Heart left ventricle (tissue), 16 donors: ENCODE measurements around the gene SLC6A3. TPM values are rescaled to one million over a fixed set of nuclear protein-coding genes. Genes with fewer than 3 reads are reported as not detected.

Experiments used
- ATAC-seq, 4 donors: fragments of 200-7000 bp; cut with Tn5 transposase; one replicate each; pipeline ENCODE4 v1.9.1; 2020 to 2022; ENCODE audit warnings: moderate library complexity in 4 of 4, mild to moderate bottlenecking in 3 of 4, moderate number of reproducible peaks in 1 of 4
- DNase-seq, 5 donors: peaks; one replicate each; pipeline ENCODE4 v3.0.0-alpha.2; 2020
- H3K27ac ChIP-seq, 12 donors: fragments of 200-600 bp; sonication (generic) in 4 of 12; one replicate each; pipeline versions ENCODE4 v1.5.0 to v1.8.0; 2016 to 2022; ENCODE audit warnings: mild to moderate bottlenecking in 2 of 12
- H3K27me3 ChIP-seq, 9 donors: fragments of 200-600 bp; sonication (generic) in 2 of 9; one replicate each; pipeline versions ENCODE4 v1.5.1 to v1.8.0; 2016 to 2022; ENCODE audit warnings: mild to moderate bottlenecking in 3 of 9
- H3K36me3 ChIP-seq, 9 donors: fragments of 200-600 bp; sonication (generic) in 2 of 9; one replicate each; pipeline versions ENCODE4 v1.5.0 to v1.8.0; 2018 to 2022; ENCODE audit warnings: mild to moderate bottlenecking in 2 of 9
- H3K4me1 ChIP-seq, 12 donors: fragments of 200-600 bp; sonication (generic) in 4 of 12; one replicate each; pipeline versions ENCODE4 v1.5.0 to v1.8.0; 2016 to 2022; ENCODE audit warnings: mild to moderate bottlenecking in 3 of 12
- H3K4me3 ChIP-seq, 12 donors: fragments of 200-600 bp; sonication (generic) in 4 of 12; one replicate each; pipeline versions ENCODE4 v1.5.0 to v1.8.0; 2017 to 2022; ENCODE audit warnings: mild to moderate bottlenecking in 9 of 12, moderate library complexity in 4 of 12
- H3K9me3 ChIP-seq, 12 donors: fragments of 200-600 bp; sonication (generic) in 4 of 12; one replicate each; pipeline versions ENCODE4 v1.5.0 to v1.8.0; 2016 to 2022; ENCODE audit warnings: mild to moderate bottlenecking in 1 of 12
- CTCF ChIP-seq, 12 donors: fragments of 200-600 bp; sonication (generic) in 4 of 12; IDR thresholded peaks; one replicate each; pipeline versions ENCODE4 v1.5.0 to v1.8.0; 2018 to 2022; ENCODE audit warnings: antibody characterized with exemption in 12 of 12, mild to moderate bottlenecking in 5 of 12
- POLR2A ChIP-seq, 2 donors: fragments of 450-650 bp; IDR thresholded peaks; one replicate each; pipeline ENCODE4 v1.6.1; 2017; ENCODE audit warnings: antibody characterized with exemption in 2 of 2, mild to moderate bottlenecking in 2 of 2, moderate library complexity in 2 of 2
- WGBS, 4 donors: extraction: QIAGEN DNeasy Blood & Tissue Kit in 2 of 4; methylation state at CpG; one replicate each; pipeline versions ENCODE4 v1.1.5 to v1.1.7; 2013 to 2018; 5-methylcytosine and 5-hydroxymethylcytosine counted together
- intact Hi-C, 10 donors: fragments of 100-400 bp; cut with DNase I; formaldehyde crosslinking; loops; one replicate each; pipeline versions ENCODE4 v1.11.1 to v1.14.2; 2022
- polyA plus RNA-seq, 2 donors: library from polyadenylated mRNA; stranded (reverse); fragments of 200-250 nt; gene quantifications; one replicate each; pipeline ENCODE4 v1.2.3, GENCODE V29; 2013
- total RNA-seq, 9 donors: library from RNA; depleted of rRNA in 2 of 9; stranded (reverse); fragments of >200 nt in 2 of 9; fragmentation: NEBNext Ultra II Directional in 3 of 9; extraction: Animal tissue kit (Norgen Biotek cat#: 25700) in 3 of 9; gene quantifications; one replicate each; pipeline versions ENCODE4 v1.1.0 to v1.2.4, GENCODE V29; 2016 to 2023
- donor health status: ischemic (EF 13 %, LVEDD 7.1; RV severe dilation, severe dysfunction).
- donor health status: healthy with polysubstance abuse.
- donor health status: DM: no; HTN: yes; CAD: no.
- donor health status: DM: no; HTN: no; CAD: no.
- donor health status: ischemic (EF 25% LVEDD 6.9; RV normal size, moderate dysfunction).
- donor health status: ischemic (EF 25% LVEDD 5.7; RV mildly dilated, moderate dysfunction).
- donor health status: healthy.
- donor health status: DM: yes; HTN: yes; CAD: no.
- donor health status: ischemic (EF 35%, LVEDD 5.7; RV mildly dilated, moderate dysfunction).
- donor health status: nonischemic (EF 11% LVEDD 7.7; RV severe dilation, severe dysfunction).
- donor health status: DM: yes; HTN: yes; CAD: no.
- donor health status: PGD.
- donor health status: ischemic (EF 29% LVEDD 5.4; RV normal size, mild dysfunction).
- donor health status: nonischemic (EF 23%, LVEDD 6.1; RV moderate dilation, normal function).

SLC6A3 gene
- total and polyA plus RNA-seq, 11 donors: 0.06 to 0.29 (median 0.11) TPM; not detected in 7

DNA sequence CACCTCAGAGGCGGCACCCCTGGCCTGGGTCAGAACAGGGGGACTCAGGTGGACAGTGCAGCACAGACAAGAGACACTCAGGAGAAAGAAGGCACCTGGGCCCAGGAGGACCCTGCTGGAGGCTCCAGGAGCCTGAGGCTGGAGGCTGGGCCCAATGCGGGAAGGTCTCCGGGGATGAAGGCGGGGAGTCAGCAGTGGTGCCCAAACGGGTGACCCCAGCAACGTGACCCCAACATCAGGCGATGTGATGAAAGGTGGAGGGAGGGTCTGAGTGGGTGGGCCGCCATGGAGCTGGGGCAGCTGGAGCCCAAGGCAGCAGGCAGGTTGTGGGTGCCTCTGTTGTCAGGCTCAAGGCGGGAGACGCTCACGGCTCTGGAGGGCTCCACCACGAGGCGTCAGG lies 41.0 kb upstream of the SLC6A3 start:
- DNase-seq (no peak), ATAC-seq (no peak)
- WGBS, 4 donors: 93 to 95% (median 95%) methylated on average over 13 of the region's 13 CpGs
- Histone ChIP-seq H3K27ac (no peak overlapping the region), H3K36me3 (peaks cover 0 to 75% (median 44%) of the 10 kb centered on the region in 9 donors), H3K4me3 (no peak overlapping the region), H3K27me3 (no peaks in the 10 kb centered on the region), H3K4me1 (peaks cover 0 to 31% (median 0%) of the 10 kb centered on the region in 12 donors), H3K9me3 (no peaks in the 10 kb centered on the region)
- TF ChIP-seq CTCF (IDR thresholded peaks at IDR 0.05) (no peak), POLR2A (IDR thresholded peaks at IDR 0.05) (no peak)
- intact Hi-C loops: loop anchor here in 1 of 10 donors (10.0 kb wide), 1 partner anchor 159 kb away; no protein-coding TSS in a partner anchor

DNA sequence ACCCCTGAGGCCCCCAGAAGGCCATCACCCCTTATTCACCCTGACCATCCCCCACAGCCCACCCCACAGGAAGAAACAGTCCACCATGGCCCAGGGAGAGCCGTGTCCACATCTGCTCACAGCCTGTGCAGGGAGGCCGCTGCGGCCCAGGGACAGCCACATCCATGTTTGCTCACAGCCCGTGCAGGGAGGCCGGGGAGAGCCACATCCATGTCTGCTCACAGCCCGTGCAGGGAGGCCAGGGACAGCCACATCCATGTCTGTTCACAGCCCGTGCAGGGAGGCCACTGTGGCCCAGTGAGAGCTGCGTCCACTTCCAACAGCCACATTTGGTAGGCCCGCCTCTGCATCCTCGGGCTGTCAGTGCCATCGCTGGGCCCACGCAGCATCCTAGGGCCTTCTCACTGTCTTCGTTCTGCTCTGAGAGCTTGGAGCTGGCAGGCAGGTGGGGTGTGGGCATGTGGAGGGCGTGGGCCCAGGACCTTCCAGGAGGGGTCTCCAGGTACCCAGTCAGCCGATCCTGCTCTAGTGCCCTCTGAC lies 40.4 kb upstream of the SLC6A3 start:
- H3K27ac ChIP-seq: no peak overlapping the region

GRCh38 chr5:1484730-1485578 lies 39.7 kb upstream of the SLC6A3 start:
- ATAC-seq (no peak), DNase-seq (no peak)
- Histone ChIP-seq H3K27ac (no peak overlapping the region), H3K9me3 (no peaks in the 10 kb centered on the region), H3K4me1 (peaks cover 0 to 32% (median 0%) of the 10 kb centered on the region in 12 donors), H3K27me3 (no peaks in the 10 kb centered on the region), H3K4me3 (no peak overlapping the region), H3K36me3 (peaks cover 0 to 63% (median 33%) of the 10 kb centered on the region in 9 donors)
- TF ChIP-seq CTCF (IDR thresholded peaks at IDR 0.05) (no peak), POLR2A (IDR thresholded peaks at IDR 0.05) (no peak)
- intact Hi-C loops: loop anchor here in 3 of 10 donors (5.0 to 10.0 kb wide), 2 partner anchors 157 to 160 kb away; no protein-coding TSS in a partner anchor
- WGBS, 4 donors: 81 to 91% (median 88%) methylated on average over 18 to 20 of the region's 20 CpGs

More for the DNA sequence above, 40.4 kb upstream of the SLC6A3 start:
- intact Hi-C loops: loop anchor here in 1 of 10 donors (10.0 kb wide), 1 partner anchor 159 kb away; no protein-coding TSS in a partner anchor
- TF ChIP-seq POLR2A (IDR thresholded peaks at IDR 0.05): no peak
- H3K36me3 ChIP-seq: peaks cover 0 to 69% (median 38%) of the 10 kb centered on the region in 9 donors
- ATAC-seq (no peak), DNase-seq (no peak)
- no peak overlapping the region for H3K4me3 ChIP-seq
- H3K4me1 ChIP-seq: peaks cover 0 to 34% (median 0%) of the 10 kb centered on the region in 12 donors
- WGBS, 4 donors: 90 to 100% (median 95%) methylated on average over 2 to 15 of the region's 15 CpGs
- no peaks in the 10 kb centered on the region for H3K9me3 ChIP-seq
- H3K27me3 ChIP-seq: no peaks in the 10 kb centered on the region

- DNase-seq: no peak
- ATAC-seq: no peak
- Histone ChIP-seq H3K36me3 (peaks cover 0 to 58% (median 30%) of the 10 kb centered on the region in 9 donors), H3K27ac (no peak overlapping the region), H3K4me1 (peaks cover 0 to 32% (median 0%) of the 10 kb centered on the region in 12 donors), H3K4me3 (no peak overlapping the region), H3K9me3 (no peaks in the 10 kb centered on the region), H3K27me3 (no peaks in the 10 kb centered on the region)
- intact Hi-C loops: loop anchor here in 3 of 10 donors (5.0 to 10.0 kb wide), 2 partner anchors 158 to 161 kb away; no protein-coding TSS in a partner anchor
- 94 to 96% (median 95%) methylated on average over 29 to 33 of the region's 33 CpGs for WGBS, 4 donors
- TF ChIP-seq CTCF (IDR thresholded peaks at IDR 0.05): no peak
- no peak for TF ChIP-seq POLR2A (IDR thresholded peaks at IDR 0.05)
These were observed 38.9 kb upstream of the SLC6A3 start for GRCh38 chr5:1483856-1484729.
